GM19468 (cell line): ENCODE results near the gene SLC35C1.
"Not testable (repeated sequence)": the region's sequence is repeated elsewhere in the genome, so short reads cannot be mapped to it uniquely, and the experiment has no call there.

Experiments used
- ATAC-seq: cut with Tn5 transposase; IDR thresholded peaks from one replicate; pipeline ENCODE4 v1.9.1; 2021; ENCODE audit warnings: mild to moderate bottlenecking, moderate library complexity, moderate number of reproducible peaks; ENCODE audit not compliant: unreplicated experiment; ENCODE audit errors: extremely low read depth

SLC35C1 gene

DNA sequence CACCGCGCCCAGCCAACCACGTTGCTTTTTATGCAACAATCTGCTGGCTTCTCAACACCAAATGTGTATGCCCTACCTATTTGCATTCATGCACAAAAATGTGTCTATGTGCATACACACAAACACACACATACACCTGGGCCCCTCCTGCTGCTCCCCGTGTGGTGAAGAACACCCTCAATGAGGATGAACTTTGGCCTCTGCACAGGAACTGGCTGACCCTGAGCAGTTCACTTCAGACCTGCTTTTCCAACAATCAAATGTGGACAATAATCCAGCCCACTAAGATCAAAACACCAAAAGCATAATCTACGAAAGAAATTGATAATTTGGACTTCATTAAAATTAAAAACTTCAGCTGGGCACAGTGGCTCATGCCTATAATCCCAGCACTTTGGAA is 25.3 kb upstream of the SLC35C1 start:
- no peak for ATAC-seq

DNA sequence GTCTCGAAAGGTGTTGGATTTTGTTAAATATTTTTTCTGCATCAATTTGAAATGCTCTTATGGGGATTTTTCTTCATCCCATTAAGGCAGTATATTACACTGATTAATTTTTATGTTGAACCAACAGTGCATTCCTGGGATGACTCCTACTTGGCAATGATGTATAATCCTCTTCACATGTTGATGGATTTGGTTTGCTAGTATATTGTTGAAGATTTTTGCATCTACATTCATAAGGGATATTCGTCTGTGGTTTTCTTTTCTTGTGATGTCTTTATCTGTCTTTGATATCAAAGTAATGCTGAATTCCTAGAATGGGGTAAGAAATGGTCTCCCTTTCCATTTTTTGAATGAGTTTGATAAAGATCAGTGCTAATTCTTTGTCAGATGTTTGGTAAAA is 18.7 kb upstream of the SLC35C1 start:
- no peak for ATAC-seq

DNA sequence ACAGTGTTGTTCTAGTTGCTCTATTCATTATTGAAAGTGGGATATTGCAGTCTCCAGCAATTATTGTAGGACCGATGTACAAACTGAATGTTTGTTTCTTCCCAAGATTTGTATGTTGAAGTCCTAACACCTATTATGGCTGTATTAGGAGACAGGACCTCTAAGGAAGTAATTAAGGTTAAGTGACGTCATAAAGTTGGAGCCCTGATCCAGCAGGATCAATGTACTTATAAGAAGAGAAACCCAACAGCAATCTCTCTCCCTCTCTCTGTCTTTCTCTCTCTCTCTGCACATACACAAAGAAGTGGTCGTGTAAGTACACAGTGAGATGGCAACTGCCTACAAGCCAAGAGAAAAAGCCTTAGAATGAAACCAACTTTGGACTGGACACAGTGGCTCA is 16.1 kb upstream of the SLC35C1 start:
- ATAC-seq = no peak

DNA sequence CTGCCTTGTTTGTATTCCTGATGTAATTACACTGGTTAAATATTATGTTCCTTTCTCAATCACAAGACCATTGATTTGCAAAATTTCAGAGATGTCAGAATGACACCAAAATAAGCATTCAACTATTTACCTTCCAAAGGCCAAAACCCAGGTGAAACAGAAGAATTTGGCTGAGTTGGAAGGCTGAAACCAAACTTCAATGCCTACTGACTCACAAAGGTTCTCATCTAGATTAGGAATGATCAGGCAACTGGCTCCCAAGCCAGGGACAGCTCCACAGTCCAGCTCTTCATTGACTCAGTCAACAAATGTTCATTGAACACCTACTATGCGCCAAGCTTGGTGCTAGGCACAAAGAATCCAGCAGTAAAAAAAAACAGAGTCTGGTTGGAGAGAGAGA is 13.4 kb upstream of the SLC35C1 start:
- ATAC-seq = no peak

DNA sequence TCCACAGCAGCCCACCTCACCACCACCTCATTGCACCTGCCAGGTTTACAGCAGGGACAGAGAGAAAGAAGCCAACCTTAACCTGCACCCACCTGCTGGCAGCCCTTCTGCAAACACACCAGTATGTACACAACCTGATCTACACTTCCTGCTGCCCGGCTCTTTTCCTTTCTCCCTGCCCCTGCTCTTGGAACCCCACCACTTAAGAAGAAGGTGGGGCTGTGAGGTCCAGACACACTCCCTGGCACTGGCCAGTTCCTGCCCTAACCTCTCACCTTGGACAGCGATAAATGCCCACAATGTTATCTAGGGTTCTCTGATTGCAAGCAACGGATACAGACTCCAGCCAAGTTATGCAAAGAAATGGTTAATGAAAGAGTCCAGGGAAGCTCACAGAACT is 10.8 kb upstream of the SLC35C1 start:
- ATAC-seq = no peak

DNA sequence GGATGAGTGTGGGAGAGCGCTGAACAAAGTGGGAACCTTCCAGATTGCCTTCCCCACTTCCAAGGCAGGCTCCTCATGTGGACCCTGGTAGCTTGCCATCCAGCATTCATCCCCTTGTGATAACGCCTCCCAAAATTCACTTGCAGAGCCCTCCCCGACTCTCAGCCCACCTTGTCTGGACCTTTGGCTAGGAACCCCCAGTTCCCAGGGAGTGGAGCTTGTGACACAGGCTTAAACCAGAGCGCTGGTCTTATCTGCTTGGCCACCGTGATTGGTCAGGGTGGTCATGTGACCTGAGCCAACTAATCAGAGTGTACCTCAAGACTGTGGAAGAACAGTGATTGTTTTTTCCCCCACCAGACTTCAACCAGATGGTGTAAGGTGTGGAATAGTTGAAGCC is 9.6 kb upstream of the SLC35C1 start:
- ATAC-seq = no peak

DNA sequence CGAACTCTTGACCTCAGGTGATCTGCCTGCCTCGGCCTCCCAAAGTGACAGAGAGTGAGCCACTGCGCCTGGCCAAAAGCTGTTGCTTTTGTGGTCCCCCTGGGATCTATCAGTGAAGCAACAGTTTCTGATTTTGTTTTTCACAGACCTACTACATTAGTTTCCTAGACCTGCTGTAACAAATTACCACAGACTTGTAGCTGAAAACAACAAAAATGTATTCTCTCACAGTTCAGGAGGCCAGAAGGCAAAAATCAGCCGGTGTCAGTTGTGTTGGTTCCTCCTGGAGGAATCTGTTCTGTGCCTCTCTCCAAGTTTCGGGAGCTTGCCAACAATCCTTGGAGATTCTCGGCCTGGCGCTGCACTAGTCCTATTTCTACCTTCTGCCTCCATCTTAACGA is 8.5 kb upstream of the SLC35C1 start:
- ATAC-seq = no peak

DNA sequence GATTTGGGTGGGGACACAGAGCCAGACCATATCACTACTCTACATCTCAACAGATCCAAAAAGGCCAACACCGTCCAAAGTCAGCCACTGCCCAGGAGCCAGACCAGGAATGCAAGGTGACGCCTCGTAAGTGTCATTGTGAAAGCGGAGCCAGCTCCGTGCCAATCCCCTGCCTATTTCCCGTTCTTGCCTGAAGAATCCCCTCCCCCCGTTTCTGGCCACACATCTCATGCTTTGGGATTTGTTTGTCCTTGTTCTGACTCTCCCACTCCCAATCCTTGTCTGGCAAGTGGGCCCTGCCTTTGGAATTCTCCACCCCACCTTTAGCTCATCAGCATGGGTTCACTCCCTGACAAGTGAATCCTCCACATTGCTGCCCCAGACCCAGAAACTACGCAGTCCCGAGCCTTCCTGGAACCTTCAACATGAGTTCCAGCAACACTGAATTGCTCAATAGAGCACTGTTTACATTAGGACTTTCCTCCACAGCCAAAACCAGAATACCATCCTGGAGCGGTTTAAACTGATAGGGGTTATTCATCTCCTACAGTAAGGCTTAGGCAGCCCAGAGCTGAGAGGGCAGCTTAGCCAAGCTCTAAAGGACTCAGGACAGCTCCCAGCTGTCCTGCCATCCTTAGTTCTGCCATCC is 6.0 kb upstream of the SLC35C1 start:
- ATAC-seq = no peak

DNA sequence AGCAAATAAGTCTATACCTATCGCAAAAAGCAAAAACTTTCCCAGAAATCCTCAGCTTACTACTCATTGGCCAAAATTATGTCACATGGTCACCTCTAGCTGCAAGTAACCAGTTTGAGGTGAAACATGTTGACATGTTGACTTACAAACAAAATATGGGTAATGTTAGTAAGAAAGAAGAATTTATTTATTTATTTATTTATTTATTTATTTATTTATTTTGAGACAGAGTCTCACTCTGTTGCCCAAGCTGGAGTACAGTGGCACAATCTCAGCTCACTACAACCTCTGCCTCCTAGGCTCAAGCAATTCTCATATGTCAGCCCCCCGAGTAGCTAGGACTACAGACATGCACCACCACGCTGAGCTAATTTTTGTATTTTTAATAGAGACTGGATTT is 5.4 kb upstream of the SLC35C1 start:
- no peak for ATAC-seq

DNA sequence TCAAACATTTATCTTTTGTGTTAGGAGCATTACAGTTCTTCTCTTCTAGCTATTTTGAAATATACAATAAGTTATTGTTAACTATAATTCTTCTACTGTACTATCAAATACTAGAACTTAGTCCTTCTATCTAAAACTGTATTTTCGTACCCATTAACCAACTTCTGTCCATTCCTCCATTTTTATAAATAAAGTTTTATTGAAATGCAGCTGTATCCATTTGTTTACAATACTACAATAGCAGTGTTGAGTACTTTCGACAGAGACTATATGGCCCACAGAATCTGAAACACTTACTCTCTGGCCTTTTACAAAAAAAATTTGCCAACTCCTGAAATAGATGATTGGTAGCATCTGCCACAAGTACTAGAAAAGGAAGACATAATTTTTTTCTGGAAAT is 4.7 kb upstream of the SLC35C1 start:
- no peak for ATAC-seq

DNA sequence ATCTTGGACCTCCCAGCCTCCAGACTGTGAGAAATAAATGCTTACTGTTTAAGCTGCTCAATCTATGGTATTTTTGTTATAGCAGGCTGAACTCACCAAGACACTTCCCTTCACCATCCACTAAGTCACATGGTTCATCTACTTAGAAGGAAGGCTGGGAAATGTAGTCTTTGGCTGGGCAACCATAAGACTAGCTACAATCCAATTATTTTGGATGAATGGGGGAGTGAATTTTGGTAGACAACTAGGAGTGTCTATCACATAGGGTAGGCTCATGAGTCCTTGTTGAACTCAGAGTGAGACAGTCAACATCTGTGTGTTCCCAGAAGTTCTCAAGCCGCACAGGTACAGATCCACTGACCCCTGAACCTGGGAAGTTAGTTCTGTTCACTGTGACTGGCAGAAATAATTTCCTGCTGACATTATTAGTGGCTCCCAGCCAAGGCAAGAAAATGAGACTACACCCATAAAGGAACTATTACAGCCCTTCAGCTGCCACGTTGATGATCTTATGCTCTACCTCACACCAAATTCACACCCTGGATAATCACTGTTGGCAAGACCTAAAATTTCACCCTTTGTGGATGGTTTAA is 3.1 kb upstream of the SLC35C1 start:
- ATAC-seq = no peak

DNA sequence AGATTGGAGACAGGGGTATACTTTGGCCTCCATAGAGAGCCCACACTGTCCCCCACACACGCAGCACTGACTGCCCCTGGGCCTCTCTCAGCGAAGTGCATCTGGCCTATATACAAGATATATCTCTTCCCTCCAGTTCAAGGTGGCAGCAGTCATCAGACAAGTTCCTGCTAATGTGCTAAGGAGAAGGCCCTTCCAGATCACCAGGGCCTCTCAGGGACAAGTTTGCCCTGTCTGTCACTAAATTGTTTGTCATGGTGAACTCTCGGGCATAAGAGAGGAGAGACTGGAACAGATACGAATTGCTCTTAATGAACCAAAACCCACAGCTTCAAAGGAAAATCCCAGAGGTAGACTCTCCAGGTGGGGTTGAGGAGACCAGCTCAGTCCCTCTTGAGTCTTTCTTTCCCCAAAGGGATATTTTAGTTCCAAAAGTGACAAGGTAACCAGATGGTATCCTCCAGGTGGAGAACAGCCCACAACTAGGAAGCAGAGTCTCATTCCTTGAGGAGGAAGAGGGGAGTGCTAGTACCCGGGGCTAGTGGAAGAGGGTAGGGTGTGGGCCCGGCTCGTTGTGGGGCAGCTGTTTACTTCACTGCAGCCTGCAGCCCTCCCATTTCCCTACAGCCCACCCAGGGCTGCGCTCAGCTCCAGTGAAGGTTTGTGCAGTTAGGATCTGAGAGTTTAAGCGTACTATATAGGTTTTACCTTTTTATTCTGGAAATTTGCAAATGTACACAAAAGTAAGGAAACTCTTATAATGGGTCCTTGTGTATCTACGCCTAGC is 2.2 kb upstream of the SLC35C1 start:
- no peak for ATAC-seq

DNA sequence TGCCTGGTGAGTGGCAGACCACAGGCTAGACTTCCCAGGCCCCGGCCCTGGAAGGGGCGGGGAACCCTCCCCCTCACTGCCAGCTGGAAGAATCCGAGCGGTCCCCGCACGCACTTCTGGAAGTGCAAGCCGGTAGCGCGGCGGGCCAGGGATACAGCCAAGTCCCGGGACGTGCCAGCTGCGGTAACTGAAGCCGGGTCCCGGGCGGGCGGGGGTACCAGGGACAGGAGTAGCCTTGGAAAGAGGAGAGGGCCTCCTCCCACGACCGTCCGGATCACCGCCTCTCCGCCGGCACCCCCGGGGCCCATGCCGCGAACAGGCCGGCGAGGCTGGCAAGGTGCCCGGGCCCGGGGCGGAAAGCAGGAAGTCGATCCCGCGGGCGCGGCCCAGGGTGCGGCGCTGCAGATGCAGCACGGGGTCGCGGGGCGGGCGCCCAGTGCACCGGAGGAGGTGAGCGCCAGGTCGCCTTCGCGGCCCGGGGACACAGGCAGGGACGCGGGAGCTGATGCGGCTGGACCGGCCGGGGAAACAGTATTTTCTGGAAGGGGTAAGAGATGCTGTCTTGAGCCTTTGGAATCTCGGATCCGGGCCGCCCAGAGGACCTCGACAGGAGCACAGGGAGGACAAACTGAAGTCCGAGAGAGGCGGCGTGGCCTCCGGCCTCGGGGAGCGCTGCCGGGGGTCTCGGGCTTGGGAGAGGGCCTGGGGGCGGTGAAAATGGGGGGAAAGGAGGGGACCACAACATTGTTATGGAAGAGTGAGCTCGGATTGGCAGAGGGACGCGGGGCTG is 783 bp upstream of the SLC35C1 start:
- ATAC-seq = no peak

DNA sequence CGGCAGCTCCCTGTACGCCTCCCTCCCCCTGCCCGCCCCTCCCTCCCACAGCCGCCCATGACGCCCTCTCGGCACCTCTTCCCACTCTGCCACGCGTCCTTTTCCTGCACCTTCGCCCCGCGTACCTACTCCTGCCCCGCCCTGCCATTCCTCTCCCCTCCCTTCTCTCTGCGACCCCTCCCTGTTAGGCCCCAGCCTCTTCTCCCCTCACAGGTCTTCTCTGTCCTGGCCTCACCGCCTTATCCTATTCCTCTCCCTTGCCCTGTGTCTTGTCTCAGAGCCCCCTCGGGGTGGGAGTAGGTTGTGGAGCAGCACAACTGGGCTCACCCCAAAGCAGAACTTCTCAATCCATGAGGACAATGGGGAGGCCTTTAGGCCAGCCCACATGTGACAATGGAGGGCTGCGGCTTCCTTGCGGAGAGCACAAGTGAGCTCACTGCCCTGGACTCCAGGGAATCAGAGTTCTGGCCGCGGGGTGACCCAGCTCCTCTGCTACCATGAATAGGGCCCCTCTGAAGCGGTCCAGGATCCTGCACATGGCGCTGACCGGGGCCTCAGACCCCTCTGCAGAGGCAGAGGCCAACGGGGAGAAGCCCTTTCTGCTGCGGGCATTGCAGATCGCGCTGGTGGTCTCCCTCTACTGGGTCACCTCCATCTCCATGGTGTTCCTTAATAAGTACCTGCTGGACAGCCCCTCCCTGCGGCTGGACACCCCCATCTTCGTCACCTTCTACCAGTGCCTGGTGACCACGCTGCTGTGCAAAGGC is 539 bp downstream of the SLC35C1 start:
- no peak for ATAC-seq

DNA sequence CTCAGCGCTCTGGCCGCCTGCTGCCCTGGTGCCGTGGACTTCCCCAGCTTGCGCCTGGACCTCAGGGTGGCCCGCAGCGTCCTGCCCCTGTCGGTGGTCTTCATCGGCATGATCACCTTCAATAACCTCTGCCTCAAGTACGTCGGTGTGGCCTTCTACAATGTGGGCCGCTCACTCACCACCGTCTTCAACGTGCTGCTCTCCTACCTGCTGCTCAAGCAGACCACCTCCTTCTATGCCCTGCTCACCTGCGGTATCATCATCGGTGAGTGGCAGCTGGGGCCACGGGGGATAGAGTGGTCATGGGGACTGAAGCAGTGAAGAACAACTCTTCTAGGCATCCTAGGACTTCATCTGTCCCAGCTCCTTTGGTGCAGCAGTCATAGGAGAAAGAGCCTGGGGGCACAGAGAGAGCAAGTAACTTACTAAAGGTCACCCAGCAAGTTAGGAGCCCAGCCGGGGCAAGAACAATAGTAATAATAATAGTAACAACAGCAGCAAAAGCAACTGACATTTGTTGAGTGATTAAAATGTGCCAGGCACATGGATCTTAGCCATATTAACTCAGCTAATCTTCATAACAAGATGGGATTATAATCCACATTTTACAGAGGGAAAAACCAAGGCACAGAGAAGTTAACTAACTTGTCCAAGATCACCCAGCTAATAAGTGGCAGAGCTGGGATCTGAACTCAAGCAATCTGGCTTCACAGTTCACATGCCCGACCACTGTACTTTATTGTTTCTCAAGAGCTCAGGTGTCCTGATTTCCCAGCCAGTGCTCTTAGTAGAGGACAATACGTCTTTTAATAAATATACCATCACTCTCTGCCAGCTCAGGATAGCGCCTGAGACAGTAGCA is 1.4 kb downstream of the SLC35C1 start:
- ATAC-seq = no peak

DNA sequence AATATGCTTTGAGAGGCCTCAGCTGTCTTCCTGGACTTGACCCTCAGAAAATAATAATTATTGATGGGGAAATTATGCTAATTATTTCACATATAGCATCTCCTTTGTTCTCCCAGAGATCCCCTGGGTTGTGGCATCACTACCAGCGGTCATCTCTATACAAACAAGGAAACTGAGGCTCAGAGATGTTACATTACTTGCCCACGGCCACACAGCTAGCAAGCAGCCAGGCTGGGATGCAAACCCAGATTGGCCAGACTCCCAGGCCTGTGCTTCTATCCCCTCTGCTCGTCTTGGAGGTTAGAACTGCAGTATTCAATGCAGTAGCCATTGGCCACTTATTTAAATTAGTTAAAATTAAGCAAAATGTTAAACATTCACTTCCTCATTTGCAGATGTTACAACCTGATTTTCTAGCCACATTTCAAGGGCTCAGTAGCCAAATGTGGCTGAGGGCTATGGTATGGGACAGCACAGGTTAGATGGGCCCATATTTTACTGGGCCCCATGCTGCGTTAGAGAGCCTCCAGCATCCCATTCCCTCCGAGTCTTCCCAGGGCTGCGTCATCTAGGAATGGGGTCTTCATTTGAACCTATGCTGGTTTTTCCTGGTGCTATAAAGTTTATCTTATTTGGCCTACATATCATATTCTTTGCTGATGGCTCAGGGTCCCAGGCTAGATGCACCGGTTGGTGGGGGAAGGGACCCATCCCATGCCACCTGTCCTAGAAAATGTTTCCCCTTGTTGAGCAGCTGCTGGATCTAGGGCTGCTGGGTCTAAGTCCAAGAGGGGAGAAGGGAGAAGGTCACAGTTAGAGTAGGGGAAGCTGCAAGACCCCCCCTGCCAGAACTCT is 2.2 kb downstream of the SLC35C1 start:
- no peak for ATAC-seq

DNA sequence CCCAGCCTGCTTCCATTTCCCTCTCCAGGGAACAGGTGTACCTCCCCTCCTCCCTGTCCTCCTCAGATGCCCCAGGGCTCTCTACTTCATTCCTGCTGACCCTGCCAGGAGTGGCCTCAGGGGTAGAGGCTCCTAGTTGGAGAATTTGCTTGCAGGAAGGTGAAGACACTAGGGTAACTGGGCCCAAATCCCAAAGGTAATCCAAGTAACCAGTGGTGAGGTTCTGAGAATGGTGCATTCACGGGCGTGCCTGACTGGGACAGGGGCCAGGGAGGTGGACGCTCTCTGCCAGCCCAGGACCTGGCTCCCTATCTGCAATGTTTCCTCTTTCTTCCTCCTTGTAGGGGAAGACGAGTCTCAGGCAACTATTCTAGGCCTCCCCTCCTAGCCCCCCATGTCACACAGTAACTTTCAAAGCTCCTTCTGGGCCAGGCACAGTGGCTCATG is 2.9 kb downstream of the SLC35C1 start:
- ATAC-seq = no peak

DNA sequence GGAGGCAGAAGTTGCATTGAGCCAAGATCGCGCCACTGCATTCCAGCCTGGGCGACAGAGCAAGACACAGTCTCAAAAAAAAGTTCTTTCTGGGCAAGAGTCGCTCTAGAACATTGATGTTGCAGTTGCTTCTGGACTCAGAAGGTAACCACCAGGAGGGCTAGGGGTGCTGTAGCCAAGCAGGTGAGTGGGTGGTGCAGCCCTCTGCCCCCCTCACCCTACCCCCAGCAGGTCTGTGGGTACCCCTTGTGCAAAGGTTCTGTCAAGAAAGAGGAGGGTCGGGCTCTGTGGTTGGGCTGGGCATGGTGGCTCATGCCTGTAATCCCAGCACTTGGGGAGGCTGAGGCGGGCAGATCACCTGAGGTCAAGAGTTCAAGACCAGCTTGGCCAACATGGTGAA is 3.5 kb downstream of the SLC35C1 start:
- ATAC-seq = not testable (repeated sequence)
